ENCODE measurements around the gene URI1. TPM values are rescaled to one million over a fixed set of nuclear protein-coding genes. Genes with fewer than 3 reads are reported as not detected.
"Not testable (repeated sequence)": the region's sequence is repeated elsewhere in the genome, so short reads cannot be mapped to it uniquely, and the experiment has no call there.

URI1 gene
- total RNA-seq, 1 donor from 2014 or later: 53.4 TPM

GRCh38 chr19:30024091-30024490 lies 82.1 kb downstream of the URI1 start:
- no peak for DNase-seq (ENCODE audit: low spot score)

- no peak for DNase-seq (ENCODE audit: low spot score)
Observed at GRCh38 chr19:30026933-30027332, 84.9 kb downstream of the URI1 start.

- no peak for DNase-seq (ENCODE audit: low spot score)
Observed at GRCh38 chr19:30028118-30028991, 86.3 kb downstream of the URI1 start.

GRCh38 chr19:30028992-30029343 lies 86.9 kb downstream of the URI1 start:
- no peak for DNase-seq (ENCODE audit: low spot score)

GRCh38 chr19:30029721-30030510 lies 87.9 kb downstream of the URI1 start:
- DNase-seq (ENCODE audit: low spot score): no peak

- no peak for DNase-seq (ENCODE audit: low spot score)
Observed at GRCh38 chr19:30034321-30034720, 92.3 kb downstream of the URI1 start.

- no peak for DNase-seq (ENCODE audit: low spot score)
Observed at GRCh38 chr19:30036154-30037129, 94.4 kb downstream of the URI1 start.

GRCh38 chr19:30037835-30038234 lies 95.8 kb downstream of the URI1 start:
- no peak for DNase-seq (ENCODE audit: low spot score)

- DNase-seq (ENCODE audit: low spot score): not testable (repeated sequence)
Observed at GRCh38 chr19:30041931-30042330, 99.9 kb downstream of the URI1 start.

GRCh38 chr19:30043008-30043407 lies 101.0 kb downstream of the URI1 start:
- DNase-seq (ENCODE audit: low spot score): not testable (repeated sequence)

- no peak for DNase-seq (ENCODE audit: low spot score)
Observed at GRCh38 chr19:30044273-30045248, 102.5 kb downstream of the URI1 start.

- no peak for DNase-seq (ENCODE audit: low spot score)
Observed at GRCh38 chr19:30046522-30046921, 104.5 kb downstream of the URI1 start.

- DNase-seq (ENCODE audit: low spot score): no peak
Observed at GRCh38 chr19:30047432-30047831, 105.4 kb downstream of the URI1 start.

GRCh38 chr19:30049226-30049625 lies 107.2 kb downstream of the URI1 start:
- DNase-seq (ENCODE audit: low spot score): no peak

GRCh38 chr19:30049846-30050667 lies 108.0 kb downstream of the URI1 start:
- DNase-seq (ENCODE audit: low spot score): peak; percentile 5

- DNase-seq (ENCODE audit: low spot score): no peak
Observed at GRCh38 chr19:30052122-30053075, 110.4 kb downstream of the URI1 start.

GRCh38 chr19:30053558-30053957 lies 111.5 kb downstream of the URI1 start:
- DNase-seq (ENCODE audit: low spot score): no peak

- no peak for DNase-seq (ENCODE audit: low spot score)
Observed at GRCh38 chr19:30054210-30054609, 112.2 kb downstream of the URI1 start.

All from umbilical cord (tissue), 2 donors.